ENCODE measurements around the gene TANK.

DNA sequence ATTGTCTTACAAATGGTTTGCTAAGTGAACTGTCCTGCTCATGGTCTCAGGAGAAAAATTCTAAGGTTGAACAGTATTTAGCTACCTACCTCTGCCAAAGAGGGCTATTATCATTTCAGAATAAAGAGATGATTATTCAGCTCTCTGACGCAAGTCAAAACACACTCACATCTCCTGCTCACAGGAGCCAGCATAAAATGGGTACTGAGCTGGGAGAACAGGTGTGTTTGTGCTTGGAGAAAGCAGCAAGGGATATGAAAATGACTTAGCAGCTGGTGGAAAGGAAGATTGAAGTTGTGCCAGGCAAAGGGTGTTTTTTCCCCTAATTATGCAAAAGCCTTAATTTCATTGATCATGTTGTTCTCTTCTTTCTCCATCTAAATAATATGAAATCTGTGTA lies 47.3 kb upstream of the TANK start:
- TF ChIP-seq, protein P1, sequence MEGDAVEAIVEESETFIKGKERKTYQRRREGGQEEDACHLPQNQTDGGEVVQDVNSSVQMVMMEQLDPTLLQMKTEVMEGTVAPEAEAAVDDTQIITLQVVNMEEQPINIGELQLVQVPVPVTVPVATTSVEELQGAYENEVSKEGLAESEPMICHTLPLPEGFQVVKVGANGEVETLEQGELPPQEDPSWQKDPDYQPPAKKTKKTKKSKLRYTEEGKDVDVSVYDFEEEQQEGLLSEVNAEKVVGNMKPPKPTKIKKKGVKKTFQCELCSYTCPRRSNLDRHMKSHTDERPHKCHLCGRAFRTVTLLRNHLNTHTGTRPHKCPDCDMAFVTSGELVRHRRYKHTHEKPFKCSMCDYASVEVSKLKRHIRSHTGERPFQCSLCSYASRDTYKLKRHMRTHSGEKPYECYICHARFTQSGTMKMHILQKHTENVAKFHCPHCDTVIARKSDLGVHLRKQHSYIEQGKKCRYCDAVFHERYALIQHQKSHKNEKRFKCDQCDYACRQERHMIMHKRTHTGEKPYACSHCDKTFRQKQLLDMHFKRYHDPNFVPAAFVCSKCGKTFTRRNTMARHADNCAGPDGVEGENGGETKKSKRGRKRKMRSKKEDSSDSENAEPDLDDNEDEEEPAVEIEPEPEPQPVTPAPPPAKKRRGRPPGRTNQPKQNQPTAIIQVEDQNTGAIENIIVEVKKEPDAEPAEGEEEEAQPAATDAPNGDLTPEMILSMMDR (conservative IDR thresholded peaks at IDR 0.05): no peak
- no peak for TF ChIP-seq ZFX (IDR thresholded peaks at IDR 0.05)

Data from C4-2B (cell line).